H1 (cell line): ENCODE measurements around the gene RBFOX1. TPM values are rescaled to one million over a fixed set of nuclear protein-coding genes. Genes with fewer than 3 reads are reported as not detected.

Experiments
- CTCF ChIA-PET: fragments of 300-600 bp; sonication (Branson Sonifier 250); formaldehyde crosslinking; loops from one replicate; lab custom pipeline; 2021; ENCODE audit not compliant: partially characterized antibody; lab: Charles Lee
- POLR2A ChIA-PET: fragments of 300-600 bp; sonication (Branson Sonifier 250); formaldehyde crosslinking; loops from one replicate; lab custom pipeline; 2021; ENCODE audit warnings: inconsistent platforms; ENCODE audit not compliant: partially characterized antibody; lab: Charles Lee
- DNase-seq, 2 experiments: peaks; one replicate each; pipeline versions ENCODE4 v3.0.0 to v3.0.0-alpha.2; 2010 to 2022; ENCODE audit warnings: low spot score in 2 of 2, low read depth in 1 of 2, mixed read lengths in 1 of 2
- FAIRE-seq: peaks from 2 replicates; lab custom pipeline; 2011; peaks lifted over from hg19 to GRCh38; lab: Jason Lieb, UNC
- H2AFZ ChIP-seq: 2 replicates; pipeline ENCODE4 v1.8.1; 2012; ENCODE audit warnings: low read length, inconsistent platforms
- H2AK5ac ChIP-seq: 2 replicates; pipeline ENCODE4 v1.6.1; 2013; ENCODE audit warnings: low read depth, low read length
- H2BK120ac ChIP-seq: replicated peaks from 2 replicates; pipeline ENCODE3; 2013; ENCODE audit warnings: low read depth, low read length, inconsistent platforms
- H2BK12ac ChIP-seq: 2 replicates; pipeline ENCODE4 v1.6.1; 2013; ENCODE audit warnings: low read depth, low read length
- H2BK15ac ChIP-seq: 2 replicates; pipeline ENCODE4 v1.6.1; 2013; ENCODE audit warnings: low read length
- H2BK20ac ChIP-seq: 2 replicates; pipeline ENCODE4 v1.6.1; 2013; ENCODE audit warnings: low read length
- H2BK5ac ChIP-seq: 2 replicates; pipeline ENCODE4 v1.6.1; 2013; ENCODE audit warnings: low read depth, low read length
- H3K14ac ChIP-seq: 2 replicates; pipeline ENCODE4 v1.6.1; 2013; ENCODE audit warnings: inconsistent platforms; ENCODE audit not compliant: insufficient read length
- H3K18ac ChIP-seq: 2 replicates; pipeline ENCODE4 v1.6.1; 2013; ENCODE audit warnings: low read length; ENCODE audit errors: extremely low read depth
- H3K23ac ChIP-seq: 2 replicates; pipeline ENCODE4 v1.6.1; 2013; ENCODE audit warnings: inconsistent platforms; ENCODE audit not compliant: insufficient read length
- H3K23me2 ChIP-seq: 2 replicates; pipeline ENCODE4 v1.6.1; 2013; ENCODE audit warnings: low read depth, low read length
- H3K27ac ChIP-seq: 2 replicates; pipeline ENCODE4 v1.6.1; 2011; ENCODE audit warnings: low read depth, low read length, inconsistent platforms
- H3K27me3 ChIP-seq, 4 experiments: replicated peaks in 1 of 4; 1 replicate in 1 of 4; 2 replicates in 3 of 4; pipeline versions ENCODE4 v1.6.1 to v1.8.1; 2011 to 2013; ENCODE audit warnings: low read length in 3 of 4, mild to moderate bottlenecking in 3 of 4, inconsistent platforms in 2 of 4, mixed read lengths in 2 of 4, moderate library complexity in 1 of 4; ENCODE audit not compliant: control insufficient read depth in 3 of 4, insufficient read depth in 3 of 4; ENCODE audit errors: extremely low read depth in 1 of 4
- H3K36me3 ChIP-seq, 4 experiments: 2 replicates each; pipeline versions ENCODE4 v1.6.1 to v1.8.1; 2011 to 2013; ENCODE audit warnings: mild to moderate bottlenecking in 4 of 4, low read length in 3 of 4, moderate library complexity in 2 of 4, control low read depth in 1 of 4, inconsistent platforms in 1 of 4; ENCODE audit not compliant: insufficient read depth in 4 of 4, control insufficient read depth in 2 of 4
- H3K4ac ChIP-seq: replicated peaks from 2 replicates; pipeline ENCODE3; 2013; ENCODE audit warnings: low read length, low read depth, mixed read lengths, inconsistent platforms; ENCODE audit not compliant: insufficient read length
- H3K4me1 ChIP-seq, 4 experiments: replicated peaks in 1 of 4; 1 replicate in 1 of 4; 2 replicates in 3 of 4; pipeline versions ENCODE4 v1.6.1 to v1.8.1; 2011 to 2013; ENCODE audit warnings: low read length in 3 of 4, inconsistent platforms in 2 of 4, mixed read lengths in 1 of 4; ENCODE audit not compliant: insufficient read depth in 4 of 4, control insufficient read depth in 3 of 4
- H3K4me2 ChIP-seq, 2 experiments: 2 replicates each; pipeline versions ENCODE4 v1.6.1 to v1.8.1; 2011 to 2013; ENCODE audit warnings: low read depth in 2 of 2, low read length in 2 of 2, control low read depth in 1 of 2, inconsistent platforms in 1 of 2, mild to moderate bottlenecking in 1 of 2; ENCODE audit not compliant: insufficient read depth in 1 of 2
- H3K4me3 ChIP-seq, 4 experiments: fragments of 200-600, 300-600 bp in 1 of 4; sonication (generic), shearing (Covaris generic), sonication (Bioruptor Twin) in 1 of 4; 2 replicates each; pipeline versions ENCODE4 v1.5.1 to v1.8.1; 2011 to 2016; ENCODE audit warnings: low read length in 4 of 4, low read depth in 3 of 4, control low read depth in 2 of 4, inconsistent platforms in 2 of 4, mild to moderate bottlenecking in 2 of 4, mixed read lengths in 1 of 4, moderate library complexity in 1 of 4; ENCODE audit not compliant: insufficient read depth in 2 of 4; ENCODE audit errors: extremely low read depth in 1 of 4
- H3K56ac ChIP-seq: replicated peaks from 2 replicates; pipeline ENCODE3; 2013; ENCODE audit warnings: low read depth, mild to moderate bottlenecking, mixed read lengths, low read length, inconsistent platforms; ENCODE audit not compliant: insufficient read length
- H3K79me1 ChIP-seq: 2 replicates; pipeline ENCODE4 v1.6.1; 2013; ENCODE audit warnings: low read depth, low read length, control low read depth
- H3K79me2 ChIP-seq, 2 experiments: 2 replicates each; pipeline versions ENCODE4 v1.6.1 to v1.8.1; 2012 to 2013; ENCODE audit warnings: low read length in 2 of 2, mild to moderate bottlenecking in 2 of 2, inconsistent platforms in 1 of 2; ENCODE audit not compliant: insufficient read depth in 2 of 2, control insufficient read depth in 1 of 2
- H3K9ac ChIP-seq, 4 experiments: replicated peaks in 1 of 4; 1 replicate in 1 of 4; 2 replicates in 3 of 4; pipeline versions ENCODE4 v1.6.1 to v1.8.1; 2011 to 2013; ENCODE audit warnings: low read depth in 3 of 4, low read length in 3 of 4, control low read depth in 2 of 4, mild to moderate bottlenecking in 2 of 4, moderate library complexity in 2 of 4, inconsistent platforms in 1 of 4; ENCODE audit errors: extremely low read depth in 1 of 4
- H3K9me3 ChIP-seq, 2 experiments: 2 replicates each; pipeline versions ENCODE4 v1.6.1 to v1.8.1; 2012 to 2013; ENCODE audit warnings: mild to moderate bottlenecking in 2 of 2, moderate library complexity in 2 of 2, control low read depth in 1 of 2, inconsistent platforms in 1 of 2, low read depth in 1 of 2, low read length in 1 of 2, mixed read lengths in 1 of 2; ENCODE audit not compliant: insufficient read depth in 2 of 2
- H4K20me1 ChIP-seq, 2 experiments: replicated peaks in 1 of 2; 2 replicates each; pipeline versions ENCODE3 to v1.8.1; 2011 to 2013; ENCODE audit warnings: inconsistent platforms in 2 of 2, low read length in 2 of 2, mild to moderate bottlenecking in 1 of 2; ENCODE audit not compliant: insufficient read depth in 2 of 2, control insufficient read depth in 1 of 2
- H4K5ac ChIP-seq: 2 replicates; pipeline ENCODE4 v1.6.1; 2013; ENCODE audit warnings: low read length, low read depth, mixed read lengths, inconsistent platforms; ENCODE audit not compliant: insufficient read length
- H4K8ac ChIP-seq: 2 replicates; pipeline ENCODE4 v1.8.0; 2013; ENCODE audit warnings: mild to moderate bottlenecking, moderate library complexity, low read length, inconsistent platforms; ENCODE audit not compliant: insufficient read depth; ENCODE audit errors: extremely low read depth
- H4K91ac ChIP-seq: replicated peaks from 2 replicates; pipeline ENCODE3; 2013; ENCODE audit warnings: low read length, mixed read lengths, inconsistent platforms; ENCODE audit not compliant: insufficient read length
- KDM1A ChIP-seq: fragments of 200-600, 300-600 bp; sonication (generic); IDR thresholded peaks from 2 replicates; pipeline ENCODE4 v1.7.1; 2016; ENCODE audit warnings: mild to moderate bottlenecking, low read length, borderline replicate concordance
- MAFK ChIP-seq: IDR thresholded peaks from 2 replicates; pipeline ENCODE4 v1.6.1; 2012; ENCODE audit warnings: low read depth, mild to moderate bottlenecking, improper control_type of control experiment, low read length
- WGBS, 2 experiments: shearing (Covaris generic) in 1 of 2; methylation state at CpG; one replicate each; pipeline versions ENCODE4 v1.1.6 to v1.1.7; 2013 to 2015; ENCODE audit warnings: low lambda C conversion rate in 2 of 2, mixed read lengths in 2 of 2, inconsistent platforms in 1 of 2, low coverage in 1 of 2, missing lambda C conversion rate in 1 of 2; ENCODE audit not compliant: insufficient replicate concordance in 2 of 2, insufficient coverage in 1 of 2, insufficient read length in 1 of 2; ENCODE audit errors: extremely low coverage in 1 of 2, missing lambda C conversion rate in 1 of 2; 5-methylcytosine and 5-hydroxymethylcytosine counted together
- polyA plus RNA-seq, 7 experiments: library from polyadenylated mRNA; depleted of rRNA in 3 of 7; stranded (reverse) in 5 of 7; unstranded in 2 of 7; fragments of >200 nt in 5 of 7; fragments of 200-250 nt in 2 of 7; gene quantifications; 1 replicate in 5 of 7; 2 replicates in 1 of 7; 4 replicates in 1 of 7; pipeline versions ENCODE4 v1.2.1 to v1.2.3, GENCODE V29; 2011 to 2013; ENCODE audit warnings: missing spikeins in 2 of 7, mixed read lengths in 2 of 7
- total RNA-seq: library from RNA; stranded (reverse); fragmentation: NEBNext Ultra II Directional; extraction: Animal tissue kit (Norgen Biotek cat#: 25700); gene quantifications from 2 replicates; pipeline ENCODE4 v1.2.1, GENCODE V29; 2021

RBFOX1 gene
- total and polyA plus RNA-seq, 2 of the 8 experiments (the other 6 are each of a cell fraction or from before 2014, with no cell fraction given) = 1.7 to 2.8 TPM

DNA sequence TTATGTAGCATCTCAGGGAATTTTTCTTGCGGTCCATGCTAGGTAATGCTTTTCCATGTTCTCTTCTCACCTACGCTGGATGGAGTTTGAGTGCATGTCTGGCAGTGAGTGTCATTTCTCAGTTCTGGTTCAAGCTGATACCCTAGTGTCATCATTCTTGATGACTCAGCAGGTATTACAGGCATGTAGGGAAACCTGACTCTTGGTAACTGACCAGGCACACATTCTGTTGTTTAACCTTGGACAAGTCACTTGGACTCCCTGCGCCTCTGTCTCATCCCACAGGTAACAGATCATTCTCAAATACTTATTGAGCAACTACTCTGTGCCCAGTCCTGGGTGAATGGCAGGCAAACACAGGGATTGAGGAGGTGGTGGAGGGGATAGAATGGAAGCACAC lies 6.8 kb upstream of the RBFOX1 start:
- Histone ChIP-seq H2BK15ac (no peak overlapping the region), H3K27me3 (no peaks in the 10 kb centered on the region), H2BK120ac (no peak overlapping the region), H2AK5ac (no peak overlapping the region), H2AFZ (no peak overlapping the region), H2BK20ac (no peak overlapping the region), H2BK12ac (no peak overlapping the region), H3K23ac (no peak overlapping the region), H3K4me3 (no peak overlapping the region), H3K9ac (no peak overlapping the region), H3K23me2 (no peaks in the 10 kb centered on the region; the same call in 1 of the 2 replicates), H3K79me2 (no peaks in the 10 kb centered on the region), H3K36me3 (no peaks in the 10 kb centered on the region), H3K4ac (no peak overlapping the region), H4K8ac (no peak overlapping the region), H3K9me3 (no peaks in the 10 kb centered on the region), H3K56ac (no peak overlapping the region), H3K4me2 (no peak overlapping the region), H2BK5ac (no peak overlapping the region), H3K14ac (no peak overlapping the region), H3K79me1 (no peaks in the 10 kb centered on the region), H4K5ac (no peak overlapping the region), H3K18ac (no peak overlapping the region), H3K27ac (no peak overlapping the region), H4K91ac (no peak overlapping the region), H4K20me1 (no peaks in the 10 kb centered on the region), H3K4me1 (peaks cover 2 to 5% (median 3%) of the 10 kb centered on the region in 4 experiments; a peak in 5 of 7 replicates)
- ChIA-PET CTCF (interaction anchor here (1.2 kb wide), 1 partner anchor 58 kb away, joined by 4 read pairs; no protein-coding TSS in a partner anchor), POLR2A (no interaction called here)
- DNase-seq (no peak), FAIRE-seq (no peak)
- TF ChIP-seq KDM1A = no peak
- peak; percentile 56; the same call in 1 of the 2 replicates for TF ChIP-seq MAFK
- WGBS, 2 experiments = 90% methylated on average over 3 of the region's 3 CpGs; no CpG with 5 or more reads in 1 of the 2 experiments
